GM20431 (cell line): Measurements from ENCODE around the gene HRH2.
"Not testable (repeated sequence)": the region's sequence is repeated elsewhere in the genome, so short reads cannot be mapped to it uniquely, and the experiment has no call there.

Experiments used
- in situ Hi-C: fragments of 300-500 bp; cut with MseI, MboI; formaldehyde crosslinking; loops from one replicate; pipeline ENCODE4 v1.15.0; 2020; ENCODE audit warnings: low sequenced_read_pairs; ENCODE audit not compliant: unreplicated experiment

HRH2 gene

GRCh38 chr5:175752826-175753535 lies 95.1 kb downstream of the HRH2 start:
- in situ Hi-C loops: no loop called here

- in situ Hi-C loops: no loop called here
These were observed 95.9 kb downstream of the HRH2 start for GRCh38 chr5:175753536-175754402.

DNA sequence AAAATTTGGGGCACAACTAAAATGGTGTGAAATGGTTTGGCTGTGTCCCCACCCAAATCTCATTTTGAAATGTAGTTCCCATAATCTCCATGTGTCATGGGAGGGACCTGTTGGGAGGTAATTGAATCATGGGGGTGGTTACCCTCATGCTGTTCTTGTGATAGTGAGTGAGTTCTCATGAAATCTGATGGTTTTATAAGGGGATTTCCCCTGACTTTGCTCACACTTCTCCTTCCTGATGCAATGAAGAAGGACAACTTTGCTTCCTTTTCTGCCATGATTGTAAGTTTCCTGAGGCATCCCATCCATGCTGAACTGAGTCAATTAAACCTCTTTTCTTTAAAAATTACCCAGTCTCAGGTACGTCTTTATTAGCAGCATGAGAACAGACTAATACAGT lies 102.1 kb downstream of the HRH2 start:
- in situ Hi-C loops: not testable (repeated sequence)
